ENCODE results near the gene PALLD. TPM values are rescaled to one million over a fixed set of nuclear protein-coding genes. Genes with fewer than 3 reads are reported as not detected.

PALLD gene
- total and polyA plus RNA-seq, 12 donors = 30.3 to 203 (median 90.5) TPM

DNA sequence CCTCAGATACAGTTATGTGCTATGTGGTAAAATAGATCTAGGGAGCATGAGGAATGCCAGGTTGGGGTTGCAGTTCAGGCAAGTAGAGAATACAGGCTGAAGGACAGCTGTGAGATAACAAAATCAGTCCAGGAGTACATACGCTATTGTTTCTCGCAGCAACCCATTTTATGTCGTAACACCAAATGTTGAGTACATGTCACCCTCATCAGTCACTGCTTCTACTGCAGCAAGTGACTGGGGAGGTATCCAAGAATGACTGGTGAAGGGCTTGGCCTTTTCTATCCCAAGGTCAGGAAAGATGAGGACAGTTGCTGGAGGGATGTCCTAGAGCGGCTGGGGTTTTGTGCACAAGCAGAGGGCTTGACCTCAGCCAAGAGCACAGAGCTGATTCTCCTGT is 341.1 kb downstream of the PALLD start:
- peak in 3 of 7 donors; percentile 24 to 26 (median 25) for DNase-seq
- TF ChIP-seq POLR2A (IDR thresholded peaks at IDR 0.05) = no peak
- no peak for TF ChIP-seq CTCF (IDR thresholded peaks at IDR 0.05)
- Histone ChIP-seq H3K36me3 (replicated peaks in 1 of 2) (no peaks in the 10 kb centered on the region), H3K4me3 (no peak overlapping the region), H3K9me3 (replicated peaks in 1 of 3) (no peaks in the 10 kb centered on the region), H3K27me3 (no peaks in the 10 kb centered on the region), H3K27ac (peak overlapping the region in 4 of 5 donors; percentile 49 to 89 (median 87)), H3K4me1 (replicated peaks in 1 of 2) (peaks cover 30 to 61% of the 10 kb centered on the region in 2 donors)
- intact Hi-C loops (cut with DNase I) = loop anchor here in 1 of 2 donors (10.0 kb wide), 1 partner anchor 77 kb away; no protein-coding TSS in a partner anchor
- WGBS, 4 donors = 45 to 64% (median 51%) methylated on average over 4 of the region's 4 CpGs

DNA sequence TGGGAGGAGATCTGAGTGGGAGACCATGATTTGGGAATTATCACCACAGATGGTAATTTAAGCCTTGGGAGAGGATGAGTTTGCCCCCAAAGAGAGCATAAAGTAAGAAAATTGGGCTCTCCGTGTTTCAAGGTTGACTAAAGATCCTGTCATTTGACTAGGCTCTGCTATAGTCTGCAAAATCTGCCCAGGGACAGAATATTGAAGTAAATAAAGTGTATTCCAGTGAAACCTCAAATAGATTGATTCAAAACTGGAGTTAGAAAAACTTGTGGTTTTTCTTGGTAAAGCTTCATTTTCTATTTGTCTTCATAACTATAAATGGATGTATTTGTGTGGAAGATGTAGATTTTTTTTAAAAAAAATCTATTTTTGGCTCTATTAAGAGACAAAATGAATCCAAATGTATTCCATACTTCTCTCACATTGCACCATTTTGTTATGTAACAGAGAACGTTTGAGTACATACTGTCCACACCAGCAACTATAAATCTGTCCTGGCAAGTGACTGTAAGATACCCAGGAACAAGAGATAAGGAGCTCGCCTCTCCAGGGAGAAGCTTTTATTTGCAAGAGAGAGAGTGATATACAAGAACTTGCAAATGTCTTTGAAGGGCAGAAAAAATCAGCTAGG is 343.0 kb downstream of the PALLD start:
- H3K4me3 ChIP-seq = peak overlapping the region in 1 of 4 donors; percentile 5
- TF ChIP-seq CTCF (IDR thresholded peaks at IDR 0.05) (no peak), POLR2A (IDR thresholded peaks at IDR 0.05) (no peak)

GRCh38 chr4:168840392-168840763 is 343.5 kb downstream of the PALLD start:
- intact Hi-C loops (cut with DNase I) = no loop called here
- no peak for TF ChIP-seq POLR2A (IDR thresholded peaks at IDR 0.05)
- TF ChIP-seq CTCF (IDR thresholded peaks at IDR 0.05) = no peak
- Histone ChIP-seq H3K9me3 (replicated peaks in 1 of 3) (no peaks in the 10 kb centered on the region), H3K27ac (peak overlapping the region in 4 of 5 donors; percentile 47 to 87 (median 82)), H3K27me3 (no peaks in the 10 kb centered on the region), H3K36me3 (replicated peaks in 1 of 2) (no peaks in the 10 kb centered on the region), H3K4me3 (no peak overlapping the region), H3K4me1 (replicated peaks in 1 of 2) (peaks cover 30 to 55% of the 10 kb centered on the region in 2 donors)
- no peak for DNase-seq
- WGBS, 4 donors = 37 to 55% (median 46%) methylated on average over 4 of the region's 4 CpGs

More for the DNA sequence above, 343.0 kb downstream of the PALLD start:
- peaks cover 30 to 55% of the 10 kb centered on the region in 2 donors for H3K4me1 ChIP-seq (replicated peaks in 1 of 2)
- no peaks in the 10 kb centered on the region for H3K9me3 ChIP-seq (replicated peaks in 1 of 3)
- peak overlapping the region in 4 of 5 donors; percentile 70 to 91 (median 86) for H3K27ac ChIP-seq
- DNase-seq = peak in 4 of 7 donors; percentile 43 to 63 (median 48)
- H3K27me3 ChIP-seq = no peaks in the 10 kb centered on the region
- 16 to 30% (median 21%) methylated on average over 3 of the region's 3 CpGs for WGBS, 4 donors
- H3K36me3 ChIP-seq (replicated peaks in 1 of 2) = no peaks in the 10 kb centered on the region
- intact Hi-C loops (cut with DNase I) = loop anchor here in 1 of 2 donors (10.0 kb wide), 1 partner anchor 75 kb away; no protein-coding TSS in a partner anchor

DNA sequence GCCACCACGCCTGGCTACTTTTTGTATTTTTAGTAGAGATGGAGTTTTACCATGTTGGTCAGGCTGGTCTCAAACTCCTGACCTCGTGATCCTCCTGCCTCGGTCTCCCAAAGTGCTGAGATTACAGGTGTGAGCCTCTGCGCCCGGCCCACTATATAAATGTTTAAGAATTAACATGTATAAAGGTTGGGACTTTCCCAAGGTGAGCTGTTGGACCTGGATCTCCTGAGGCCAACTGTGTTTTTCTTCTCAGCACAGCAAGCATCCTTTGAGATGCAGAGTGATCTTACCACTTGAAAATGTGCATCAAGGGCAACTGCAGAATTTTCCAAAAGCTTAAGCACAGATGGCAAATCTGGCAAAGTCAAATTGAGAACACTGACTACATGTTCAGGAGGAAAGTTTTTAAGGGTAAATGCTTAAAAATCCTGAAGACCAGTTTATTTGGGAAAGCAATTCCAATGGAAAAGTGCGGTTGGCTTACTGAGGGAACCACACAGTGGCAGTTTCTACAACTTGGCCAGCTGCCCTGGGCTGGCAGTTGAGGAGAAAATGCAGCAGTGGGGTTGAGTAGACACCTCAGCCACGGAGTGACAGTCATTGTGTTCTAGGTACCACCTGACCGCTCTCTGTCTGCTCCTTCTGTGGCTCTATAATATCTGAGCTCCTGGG is 344.3 kb downstream of the PALLD start:
- peak in 1 of 7 donors; percentile 19 for DNase-seq
- Histone ChIP-seq H3K36me3 (replicated peaks in 1 of 2) (no peaks in the 10 kb centered on the region), H3K9me3 (replicated peaks in 1 of 3) (no peaks in the 10 kb centered on the region), H3K27ac (peak overlapping the region in 4 of 5 donors; percentile 47 to 87 (median 82)), H3K4me3 (no peak overlapping the region), H3K4me1 (replicated peaks in 1 of 2) (peaks cover 30 to 55% of the 10 kb centered on the region in 2 donors), H3K27me3 (no peaks in the 10 kb centered on the region)
- intact Hi-C loops (cut with DNase I) = no loop called here
- no peak for TF ChIP-seq CTCF (IDR thresholded peaks at IDR 0.05)
- no peak for TF ChIP-seq POLR2A (IDR thresholded peaks at IDR 0.05)
- 78 to 83% (median 80%) methylated on average over 8 of the region's 8 CpGs for WGBS, 4 donors
